NOMO-1 (cell line): ENCODE results near the gene COL4A1.

Experiments used
- DNase-seq, 2 experiments: peaks; one replicate each; lab custom pipeline; 2025; ENCODE audit not compliant: unreplicated experiment in 2 of 2; lab: John Stamatoyannopoulos, UW

The COL4A1 gene

DNA sequence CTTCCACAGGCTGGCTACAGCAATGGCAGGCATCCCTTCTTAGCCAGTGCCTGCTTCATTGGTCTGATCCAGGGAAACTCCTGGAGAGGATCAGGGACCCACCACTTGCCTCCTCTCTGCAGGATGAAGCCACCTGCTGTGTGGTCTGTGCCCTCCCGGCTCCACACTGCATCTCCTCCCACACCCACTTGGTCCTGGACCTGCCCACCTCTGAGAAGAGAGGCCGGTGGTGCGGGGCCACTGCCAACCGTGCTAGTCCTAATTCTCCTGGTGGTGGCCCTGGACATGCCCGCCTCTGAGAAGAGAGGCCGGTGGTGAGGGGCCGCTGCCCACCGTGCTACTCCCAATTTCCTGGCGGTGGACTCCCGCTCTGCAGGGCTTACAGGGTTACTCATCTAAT lies 98.8 kb downstream of the COL4A1 start:
- no peak for DNase-seq

DNA sequence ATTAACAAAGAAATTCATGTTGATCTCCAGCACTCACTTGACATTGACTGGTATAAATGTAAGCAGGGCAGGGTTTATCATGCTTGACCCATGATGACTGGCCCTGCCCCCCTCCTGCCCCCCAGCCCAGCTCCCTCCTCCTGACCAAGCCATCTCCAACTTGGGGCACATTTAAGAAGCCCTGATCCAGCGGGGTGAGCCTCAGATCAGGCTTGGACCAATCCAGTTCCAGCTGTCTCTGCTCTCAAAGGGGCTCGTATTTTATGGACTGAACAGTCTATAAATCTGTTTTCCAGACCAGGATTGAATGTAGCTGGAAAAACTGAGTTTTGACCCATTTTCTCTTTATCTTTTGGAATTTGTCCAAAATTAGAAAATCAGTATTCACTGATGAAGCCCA lies 100.0 kb downstream of the COL4A1 start:
- DNase-seq: no peak

GRCh38 chr13:110206185-110206584 lies 100.8 kb downstream of the COL4A1 start:
- DNase-seq: no peak

GRCh38 chr13:110201114-110201513 lies 105.8 kb downstream of the COL4A1 start:
- no peak for DNase-seq

- DNase-seq: no peak
Observed at GRCh38 chr13:110200276-110200870, 106.6 kb downstream of the COL4A1 start.

DNA sequence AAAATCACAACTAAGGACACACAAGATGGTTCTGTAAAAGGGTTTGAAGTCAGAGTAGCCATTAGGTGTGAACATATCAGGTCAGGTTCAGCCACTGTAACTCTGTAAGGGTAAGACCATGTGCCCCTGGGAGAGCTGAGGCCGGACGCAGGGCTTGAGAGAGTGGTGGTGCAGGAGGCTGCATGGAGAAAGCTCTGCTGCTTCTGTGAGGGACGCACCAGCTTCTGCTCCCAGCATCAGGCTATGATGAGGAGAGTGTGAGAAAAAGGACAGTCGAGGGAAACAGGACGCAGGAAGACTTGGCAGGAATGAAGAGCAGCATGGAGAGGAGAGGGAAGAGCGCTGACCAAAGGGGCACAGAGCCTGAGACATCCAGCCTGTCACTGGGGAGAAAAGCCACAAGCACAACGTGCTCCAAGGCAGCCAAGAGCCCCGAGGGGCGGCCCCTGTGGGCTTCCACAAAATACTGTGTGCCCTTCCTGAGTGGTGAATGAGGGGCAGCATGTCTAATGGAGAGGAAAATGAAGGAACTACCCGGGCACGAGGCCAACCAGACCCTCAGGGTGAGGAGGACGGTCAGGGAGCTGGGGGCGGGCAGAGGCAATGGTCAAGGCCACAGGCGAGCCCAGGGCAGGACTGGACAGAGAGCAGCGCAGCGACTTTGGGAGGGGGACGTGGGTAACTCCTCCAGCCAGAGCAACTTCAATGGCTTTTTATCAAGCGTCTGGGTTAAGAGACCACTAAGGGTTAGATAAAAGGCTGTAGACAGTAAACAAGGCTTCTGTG lies 107.7 kb downstream of the COL4A1 start:
- DNase-seq: no peak

- DNase-seq: no peak
Observed at GRCh38 chr13:110197471-110197870, 109.5 kb downstream of the COL4A1 start.

DNA sequence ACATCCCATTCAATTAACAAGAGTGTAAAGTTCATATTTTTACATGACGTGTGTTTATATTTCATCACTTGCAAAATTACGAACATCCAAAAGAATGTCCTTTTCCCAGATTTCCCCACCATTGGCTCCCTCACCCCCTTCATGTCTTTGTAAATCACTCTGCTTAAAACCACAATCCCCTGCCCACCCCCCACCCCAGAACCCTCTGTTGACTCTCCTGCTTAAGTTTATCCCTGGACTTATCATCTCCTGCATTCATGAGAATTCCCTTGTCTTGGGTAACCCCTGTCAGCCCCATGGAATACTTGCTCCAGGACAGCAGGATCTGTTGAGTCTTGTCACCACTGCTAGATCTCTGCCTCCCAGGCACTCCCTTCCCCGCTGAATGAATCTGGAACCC lies 109.9 kb downstream of the COL4A1 start:
- DNase-seq: no peak

GRCh38 chr13:110195547-110196485 lies 111.1 kb downstream of the COL4A1 start:
- no peak for DNase-seq

DNA sequence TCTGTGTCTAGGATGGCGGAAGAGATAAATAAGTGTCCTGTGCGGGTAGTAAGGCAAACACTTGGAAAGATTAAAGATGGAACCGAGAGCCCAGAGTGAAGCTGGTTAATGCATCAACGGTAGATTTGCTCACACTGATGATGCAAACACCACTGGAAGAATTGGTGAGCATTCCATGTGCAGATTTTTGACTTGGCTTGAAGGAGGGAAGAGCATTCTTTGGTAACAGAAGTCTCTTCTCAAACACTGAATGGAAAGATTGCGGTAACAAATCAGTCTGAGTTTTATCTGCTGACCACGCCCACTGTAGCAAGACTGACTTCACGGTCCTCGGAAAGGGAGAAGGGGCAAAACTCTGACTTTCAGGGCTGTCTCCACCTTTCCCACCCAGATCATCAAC lies 112.5 kb downstream of the COL4A1 start:
- no peak for DNase-seq

DNA sequence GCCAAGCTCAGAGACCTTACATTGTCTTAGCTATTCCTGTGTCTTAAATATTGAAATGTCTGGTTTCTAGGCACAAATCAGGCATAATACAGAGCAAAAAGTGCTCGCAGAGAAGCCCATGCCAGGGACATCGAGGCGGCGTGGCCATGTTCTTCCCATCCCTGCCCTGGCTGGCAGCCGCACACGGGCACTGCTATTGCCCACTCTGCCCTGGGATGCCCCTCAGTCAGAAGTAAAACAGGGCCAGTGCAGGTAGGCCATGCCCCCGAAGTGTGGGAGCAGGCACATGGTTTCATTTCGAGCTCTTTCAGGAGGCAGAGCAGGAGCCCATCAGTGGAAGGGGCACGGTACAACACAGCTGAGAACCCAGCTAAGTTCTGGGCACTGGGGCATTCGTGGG lies 113.5 kb downstream of the COL4A1 start:
- no peak for DNase-seq

DNA sequence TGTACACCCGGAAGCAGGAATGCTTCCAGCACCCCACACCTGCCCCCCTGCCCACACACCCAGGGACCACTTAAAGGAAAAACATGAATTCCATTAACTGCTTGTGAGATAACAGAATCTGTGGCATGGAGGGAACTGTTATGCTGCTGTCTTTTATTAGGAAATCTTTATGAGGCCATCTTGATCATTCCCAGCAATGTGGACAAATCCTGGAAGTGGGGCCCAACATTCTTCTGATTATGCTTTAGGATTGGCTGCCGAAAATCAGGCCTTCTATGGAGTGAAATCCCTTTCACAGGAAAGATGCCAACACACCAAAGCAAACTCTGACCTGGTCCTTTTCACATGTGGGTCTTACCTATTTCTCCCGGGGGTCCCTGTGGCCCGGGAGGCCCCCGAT lies 114.5 kb downstream of the COL4A1 start:
- no peak for DNase-seq

DNA sequence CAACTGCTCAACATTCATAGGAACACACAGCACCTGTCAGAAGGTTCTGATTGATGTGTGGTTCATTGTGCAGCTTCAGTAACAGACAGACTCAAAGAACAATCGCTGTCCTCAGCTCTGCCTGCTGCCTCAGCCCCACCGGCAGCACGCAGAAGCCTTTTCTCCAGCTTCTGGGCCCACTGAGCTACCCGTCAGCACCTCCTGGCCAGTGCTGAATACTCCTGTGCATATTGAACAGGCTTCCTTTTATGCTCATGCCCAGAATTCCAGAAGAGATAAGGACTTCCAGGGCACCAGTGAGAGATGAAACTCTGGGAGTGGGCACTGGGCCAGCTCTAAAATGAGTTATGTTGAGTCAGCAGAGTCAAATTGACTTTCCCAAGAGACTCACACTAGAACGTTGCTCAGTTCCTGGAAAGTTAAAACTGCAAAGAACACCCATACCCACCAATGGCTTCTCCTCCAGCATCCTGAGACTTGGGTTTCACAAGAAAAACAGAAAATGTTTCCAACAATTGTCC lies 119.3 kb downstream of the COL4A1 start:
- no peak for DNase-seq

- no peak for DNase-seq
Observed at GRCh38 chr13:110186231-110186855, 120.6 kb downstream of the COL4A1 start.

GRCh38 chr13:110185696-110186095 lies 121.3 kb downstream of the COL4A1 start:
- DNase-seq: no peak

DNA sequence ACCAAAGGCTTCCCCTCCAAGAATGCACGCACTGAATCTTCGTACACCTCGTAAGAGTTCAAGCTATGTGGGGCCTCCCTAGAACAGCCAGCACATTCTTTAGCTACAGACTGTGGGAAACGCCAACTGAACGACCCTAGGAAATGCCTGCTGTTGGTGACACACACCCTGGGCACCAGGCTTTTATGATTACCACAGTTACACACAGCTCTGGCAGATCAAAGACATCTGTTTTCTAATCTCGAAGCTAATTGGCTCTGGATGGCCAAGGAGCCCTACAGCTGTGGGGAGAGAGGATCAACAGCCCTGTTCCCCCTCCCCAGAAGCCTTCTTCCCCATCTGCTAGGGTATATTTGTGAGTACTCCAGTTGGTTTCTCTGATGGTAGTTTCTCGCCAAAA lies 123.0 kb downstream of the COL4A1 start:
- DNase-seq: no peak

DNA sequence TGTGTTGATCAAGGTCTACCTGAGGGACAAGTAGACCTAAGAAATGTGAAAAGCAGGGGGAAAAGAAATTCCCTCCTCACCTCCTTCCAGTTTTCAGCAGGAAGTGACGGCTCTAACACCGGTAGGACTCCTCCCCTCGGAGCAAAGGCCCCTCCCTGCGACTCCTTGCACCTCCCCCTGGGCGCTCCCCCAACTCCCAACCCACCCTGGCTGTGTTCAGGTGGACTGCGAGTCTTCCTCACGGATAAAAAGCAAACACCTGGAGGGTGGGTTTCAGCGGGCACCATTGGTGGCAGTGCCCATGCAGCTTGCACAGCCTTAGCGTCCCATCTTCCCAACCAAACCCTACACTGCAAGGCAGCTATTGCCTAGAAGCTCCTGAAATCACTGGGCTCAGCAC lies 124.5 kb downstream of the COL4A1 start:
- DNase-seq: no peak

DNA sequence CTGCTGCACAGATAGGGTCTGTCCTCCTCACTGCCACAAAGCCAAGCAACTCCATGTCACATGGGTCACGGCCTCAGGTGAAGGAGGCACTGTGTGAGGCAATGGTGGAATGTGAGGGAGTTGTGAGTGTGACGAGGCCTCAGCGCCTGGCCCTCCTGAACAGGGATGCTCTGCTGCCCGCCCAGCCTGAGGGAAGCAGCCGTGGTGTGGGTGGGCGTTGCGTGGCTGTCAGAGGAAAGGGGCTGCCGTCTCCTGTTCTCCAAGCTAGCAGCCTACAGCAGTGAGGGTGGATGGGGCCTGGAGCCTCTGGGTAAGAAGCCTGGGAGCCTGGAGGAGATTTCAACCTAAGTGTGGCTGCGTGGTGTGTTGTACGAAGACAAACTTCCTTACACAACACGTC lies 125.0 kb downstream of the COL4A1 start:
- no peak for DNase-seq

- DNase-seq: no peak
Observed at GRCh38 chr13:110179857-110180147, 127.2 kb downstream of the COL4A1 start.

GRCh38 chr13:110179116-110179856 lies 127.7 kb downstream of the COL4A1 start:
- DNase-seq: no peak
